Frontal cortex (tissue), 4 donors: ENCODE data around the gene PTPRG. TPM values are rescaled to one million over a fixed set of nuclear protein-coding genes. Genes with fewer than 3 reads are reported as not detected.

Experiments used
- DNase-seq, 2 donors: peaks; one replicate each; pipeline ENCODE4 v3.0.0; 2012; ENCODE audit warnings: low spot score in 2 of 2
- FAIRE-seq: peaks from 2 replicates; lab custom pipeline; 2012; peaks lifted over from hg19 to GRCh38; lab: Jason Lieb, UNC
- total RNA-seq: library from RNA; depleted of rRNA; stranded (reverse); fragments of >200 nt; gene quantifications from one replicate; pipeline ENCODE4 v1.2.3, GENCODE V29; 2014
- donor health status: control.
- donor health status: control.
- donor health status: control.

PTPRG gene
- total RNA-seq, 1 donor from 2014 or later, result 52.6 TPM

- FAIRE-seq, result no peak
- DNase-seq, result no peak
These were observed 539.1 kb downstream of the PTPRG start for GRCh38 chr3:62100282-62100989.

DNA sequence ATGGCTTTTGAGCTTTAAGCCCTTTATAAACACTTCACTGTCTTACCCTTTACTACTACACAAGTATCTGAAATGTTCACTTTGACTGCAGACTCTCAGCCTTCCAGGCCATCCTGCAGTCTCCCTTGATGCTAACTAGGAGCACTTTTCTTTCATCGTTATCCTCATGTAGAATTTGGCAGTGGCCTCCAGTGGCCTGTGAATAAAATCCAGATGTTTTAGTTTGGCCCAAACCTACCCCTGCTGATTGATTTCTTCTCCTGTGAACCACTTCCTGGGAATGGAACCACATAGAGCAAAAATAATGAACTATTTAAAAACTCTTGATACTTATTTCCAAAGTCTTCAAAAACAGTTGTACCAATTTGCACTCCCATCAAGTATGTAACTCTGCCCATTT is 540.1 kb downstream of the PTPRG start:
- FAIRE-seq (no peak), DNase-seq (no peak)

- DNase-seq, result no peak
- no peak for FAIRE-seq
These were observed 542.2 kb downstream of the PTPRG start for GRCh38 chr3:62103531-62103930.

DNA sequence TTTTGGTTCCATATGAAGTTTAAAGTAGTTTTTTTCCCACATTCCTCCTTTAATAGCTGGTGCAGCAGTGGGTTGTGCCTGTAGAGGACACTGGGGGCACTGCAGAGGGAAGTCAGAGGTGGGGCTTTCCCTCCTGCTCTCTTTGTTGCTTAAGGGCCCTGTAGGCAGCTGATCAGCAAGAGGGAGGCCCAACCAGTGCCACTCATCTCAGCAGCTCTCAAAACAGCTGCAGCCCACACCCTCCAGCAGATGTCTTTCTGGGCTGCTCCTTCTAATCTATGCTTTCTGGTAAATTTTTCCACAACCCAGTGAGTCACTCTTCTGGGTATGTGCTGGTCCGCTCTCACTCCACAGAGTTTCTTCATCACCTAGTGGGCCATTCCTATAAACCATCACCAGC is 548.2 kb downstream of the PTPRG start:
- DNase-seq (no peak), FAIRE-seq (no peak)

DNA sequence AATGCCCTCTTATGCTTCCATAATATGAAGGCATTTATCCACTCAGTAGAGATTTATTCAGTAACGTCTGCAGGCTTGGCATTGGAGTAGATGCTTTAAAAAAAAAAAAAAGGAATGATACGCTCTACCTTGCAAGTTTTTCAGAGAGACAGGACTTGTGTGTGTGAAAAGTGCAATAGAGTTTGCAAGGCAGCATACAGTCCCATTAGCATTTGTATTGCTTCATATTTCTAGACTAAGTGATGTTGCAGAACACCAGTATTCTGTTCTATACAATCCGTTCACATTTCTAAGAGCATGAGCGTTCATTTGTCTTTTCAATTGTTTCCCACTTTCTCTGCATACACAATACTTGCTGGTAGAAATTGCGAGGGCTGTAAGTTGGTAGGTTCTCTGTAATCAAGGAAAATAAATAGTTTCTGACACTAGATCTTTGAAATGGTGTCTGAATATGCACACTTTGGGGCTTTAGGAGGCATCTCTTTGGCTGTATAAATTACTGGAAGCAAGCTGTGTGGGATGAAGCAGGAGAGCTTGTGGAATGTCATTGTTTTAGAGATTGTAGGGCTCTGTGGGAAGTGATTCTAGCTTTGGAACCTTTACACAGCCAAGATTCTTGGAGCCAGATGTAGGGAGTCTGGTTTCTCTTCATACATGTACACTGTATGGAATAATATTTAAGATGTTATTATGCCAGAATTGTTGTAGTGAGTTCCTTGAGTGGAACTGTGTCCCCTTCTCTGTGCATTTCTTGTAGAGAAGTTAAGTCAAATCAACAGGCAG is 549.3 kb downstream of the PTPRG start:
- no peak for DNase-seq
- FAIRE-seq, result no peak

DNA sequence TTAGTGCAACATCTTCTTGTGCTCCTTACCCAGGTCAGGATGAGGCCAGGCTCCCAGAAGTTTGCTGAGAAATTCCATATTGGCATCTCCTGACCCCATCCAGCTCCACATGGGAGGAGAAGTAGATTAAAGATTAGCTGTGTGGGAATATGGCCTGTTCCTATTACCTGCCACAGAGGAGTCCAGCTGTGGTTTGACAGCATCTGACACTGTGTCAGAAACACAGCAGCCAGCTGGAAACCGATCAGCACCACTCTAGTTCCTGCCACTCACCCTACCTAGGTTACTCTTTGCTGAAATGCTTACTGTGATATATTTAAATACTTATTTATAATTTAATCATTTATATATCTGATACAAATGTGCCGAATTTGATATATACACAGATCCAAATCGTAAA is 551.7 kb downstream of the PTPRG start:
- FAIRE-seq (no peak), DNase-seq (no peak)

DNA sequence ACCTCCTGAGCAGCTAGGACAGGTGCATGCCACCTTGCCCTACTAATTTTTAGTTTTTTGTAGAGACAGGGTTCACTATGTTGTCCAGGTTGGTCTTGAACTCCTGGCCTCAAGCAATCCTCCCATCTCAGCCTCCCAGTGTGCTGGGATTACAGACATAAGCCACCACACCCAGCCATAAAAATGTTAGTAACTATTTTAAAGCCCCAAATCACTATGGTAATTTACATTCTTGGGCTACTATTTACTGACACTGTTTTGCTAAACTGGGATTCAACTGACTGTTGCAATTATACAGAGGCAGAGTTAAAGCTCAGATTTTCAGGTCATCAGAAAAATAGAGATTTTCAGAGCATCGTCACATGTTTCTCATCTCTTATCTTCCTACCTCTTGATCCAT is 553.4 kb downstream of the PTPRG start:
- no peak for DNase-seq
- no peak for FAIRE-seq

GRCh38 chr3:62117903-62118548 is 556.7 kb downstream of the PTPRG start:
- DNase-seq (no peak), FAIRE-seq (no peak)

- FAIRE-seq (no peak), DNase-seq (no peak)
These were observed 557.8 kb downstream of the PTPRG start for GRCh38 chr3:62119139-62119538.

DNA sequence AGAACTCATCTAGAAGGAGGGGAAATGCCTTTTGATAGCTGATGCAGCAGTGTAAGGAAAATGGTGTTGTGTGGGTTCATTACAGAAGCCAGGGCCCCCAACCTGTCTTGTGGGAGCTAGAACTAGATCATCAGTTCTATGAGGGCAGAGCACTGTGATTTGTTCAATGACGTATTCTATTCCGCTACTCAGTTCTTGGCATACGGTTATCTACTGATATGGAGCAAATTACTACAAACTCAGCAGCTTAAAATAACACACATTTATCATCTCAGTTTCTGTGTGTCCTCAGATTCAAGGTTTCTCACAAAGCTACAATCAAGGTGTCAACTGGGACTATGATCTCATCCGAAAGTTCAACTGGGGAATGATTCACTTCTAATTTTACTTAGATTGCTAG is 561.4 kb downstream of the PTPRG start:
- FAIRE-seq (no peak), DNase-seq (no peak)

- FAIRE-seq, result no peak
- DNase-seq, result no peak
These were observed 564.0 kb downstream of the PTPRG start for GRCh38 chr3:62125380-62125779.

GRCh38 chr3:62127116-62127515 is 565.7 kb downstream of the PTPRG start:
- no peak for FAIRE-seq
- DNase-seq, result no peak

DNA sequence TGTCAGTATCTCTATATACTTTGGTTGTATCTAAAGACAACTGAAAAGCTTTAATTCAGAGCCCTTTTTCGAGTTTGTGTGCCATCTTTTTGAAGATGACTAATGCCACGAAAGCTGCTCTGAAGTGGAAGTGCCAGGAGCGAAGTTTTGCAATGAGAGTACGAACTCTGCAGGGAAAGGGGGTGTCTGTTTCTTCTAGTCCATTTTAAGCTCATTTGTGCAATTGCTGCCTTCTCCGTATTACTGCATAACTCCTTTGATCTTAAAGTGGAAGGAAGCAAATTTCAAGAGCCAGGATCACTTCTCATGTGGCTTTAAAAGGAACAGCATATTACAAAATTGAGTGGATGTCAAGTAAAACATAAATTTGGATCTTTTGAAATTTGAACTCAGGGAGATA is 566.7 kb downstream of the PTPRG start:
- FAIRE-seq, result no peak
- DNase-seq, result no peak

- FAIRE-seq (no peak), DNase-seq (no peak)
These were observed 567.3 kb downstream of the PTPRG start for GRCh38 chr3:62128681-62129080.

- FAIRE-seq (no peak), DNase-seq (no peak)
These were observed 569.7 kb downstream of the PTPRG start for GRCh38 chr3:62131050-62131449.

- DNase-seq (no peak), FAIRE-seq (no peak)
These were observed 570.2 kb downstream of the PTPRG start for GRCh38 chr3:62131620-62132019.

GRCh38 chr3:62132027-62132602 is 570.7 kb downstream of the PTPRG start:
- DNase-seq (no peak), FAIRE-seq (no peak)

GRCh38 chr3:62133015-62133414 is 571.6 kb downstream of the PTPRG start:
- FAIRE-seq (no peak), DNase-seq (no peak)

DNA sequence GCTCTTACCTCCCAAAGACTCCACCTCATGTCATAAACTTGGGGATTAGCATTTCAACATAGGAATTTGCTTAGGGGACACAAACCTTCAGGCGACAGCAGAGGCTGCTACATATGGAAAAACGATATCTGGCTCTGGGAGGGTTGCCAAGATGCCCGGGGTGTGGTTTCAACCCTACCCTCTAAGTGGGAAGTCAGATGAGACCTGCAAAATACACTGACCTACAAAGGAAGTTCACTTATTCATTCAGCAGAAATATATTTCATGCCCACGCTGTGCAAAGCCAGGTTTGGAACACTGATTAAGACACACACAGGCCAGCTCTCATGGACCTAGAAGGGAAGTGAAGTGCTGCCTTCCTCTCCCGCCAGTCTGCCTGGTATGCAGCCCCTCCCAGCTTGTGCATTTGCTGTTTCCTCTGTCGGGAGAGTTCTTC is 572.7 kb downstream of the PTPRG start:
- no peak for DNase-seq
- FAIRE-seq, result no peak

GRCh38 chr3:62135741-62136140 is 574.4 kb downstream of the PTPRG start:
- DNase-seq (no peak), FAIRE-seq (no peak)

- DNase-seq (no peak), FAIRE-seq (no peak)
These were observed 578.6 kb downstream of the PTPRG start for GRCh38 chr3:62139957-62140356.
